Mononuclear cell (primary cell): ENCODE results near the gene ICOS. TPM values are rescaled to one million over a fixed set of nuclear protein-coding genes. Genes with fewer than 3 reads are reported as not detected.

Experiments
- H3K27me3 ChIP-seq: 2 replicates; pipeline ENCODE4 v1.6.0; 2011; ENCODE audit warnings: low read length, control low read depth; ENCODE audit not compliant: insufficient read depth
- H3K4me1 ChIP-seq: 2 replicates; pipeline ENCODE4 v1.5.1; 2011; ENCODE audit warnings: mild to moderate bottlenecking, low read length, control low read depth; ENCODE audit not compliant: insufficient read depth
- H3K4me3 ChIP-seq: 2 replicates; pipeline ENCODE4 v1.5.1; 2011; ENCODE audit warnings: mild to moderate bottlenecking, low read length, moderate library complexity
- H3K9me3 ChIP-seq: 2 replicates; pipeline ENCODE4 v1.5.1; 2011; ENCODE audit warnings: low read depth, mild to moderate bottlenecking, control low read depth, low read length
- total RNA-seq: library from RNA; depleted of rRNA; stranded (reverse); fragments of >200 nt; gene quantifications from one replicate; pipeline ENCODE4 v1.2.3, GENCODE V29; 2012

The ICOS gene
- total RNA-seq, 1 donor: 111 TPM

DNA sequence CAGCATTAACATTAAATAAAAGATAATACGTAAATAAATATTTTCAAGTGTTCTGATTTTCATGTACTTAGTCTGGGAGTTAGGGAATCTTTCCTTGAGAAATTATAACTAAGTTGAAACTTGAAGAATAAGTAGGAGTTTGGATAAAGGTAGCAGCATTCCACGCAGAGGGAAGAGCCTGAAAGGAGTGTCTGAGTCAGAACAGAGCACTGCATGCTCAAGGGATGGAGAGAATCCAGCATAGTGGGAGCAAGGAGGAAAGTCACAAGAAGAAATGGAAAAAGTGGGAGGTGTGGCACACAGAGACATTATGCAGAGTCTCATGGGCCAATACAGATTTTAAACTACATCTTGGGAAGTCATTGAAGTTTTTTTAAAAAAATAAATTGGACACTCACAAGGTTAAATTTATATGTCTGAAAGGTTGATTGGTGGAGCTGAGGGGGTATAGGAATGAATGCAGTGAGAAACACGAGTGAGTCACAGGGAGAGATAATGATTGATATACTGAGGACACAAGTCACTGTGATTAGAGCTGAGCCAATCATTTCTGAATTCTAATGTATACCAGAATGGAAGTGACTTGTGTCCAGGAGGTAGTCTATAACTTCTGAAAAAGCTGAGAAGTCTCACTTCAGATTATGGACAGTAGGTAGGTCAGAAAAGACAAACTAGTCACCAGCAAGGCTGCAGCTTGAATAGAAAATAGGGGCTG is 66.9 kb downstream of the ICOS start:
- Histone ChIP-seq H3K4me3 (no peak overlapping the region), H3K27me3 (no peaks in the 10 kb centered on the region), H3K9me3 (no peaks in the 10 kb centered on the region), H3K4me1 (peaks cover 16% of the 10 kb centered on the region)

GRCh38 chr2:204004912-204005311 is 68.3 kb downstream of the ICOS start:
- H3K4me1 ChIP-seq: peaks cover 8% of the 10 kb centered on the region
- H3K4me3 ChIP-seq: no peak overlapping the region
- H3K9me3 ChIP-seq: no peaks in the 10 kb centered on the region
- no peaks in the 10 kb centered on the region for H3K27me3 ChIP-seq

GRCh38 chr2:204005940-204006721 is 69.6 kb downstream of the ICOS start:
- H3K4me3 ChIP-seq: no peak overlapping the region
- H3K27me3 ChIP-seq: no peaks in the 10 kb centered on the region
- H3K9me3 ChIP-seq: no peaks in the 10 kb centered on the region
- peaks cover 3% of the 10 kb centered on the region for H3K4me1 ChIP-seq

DNA sequence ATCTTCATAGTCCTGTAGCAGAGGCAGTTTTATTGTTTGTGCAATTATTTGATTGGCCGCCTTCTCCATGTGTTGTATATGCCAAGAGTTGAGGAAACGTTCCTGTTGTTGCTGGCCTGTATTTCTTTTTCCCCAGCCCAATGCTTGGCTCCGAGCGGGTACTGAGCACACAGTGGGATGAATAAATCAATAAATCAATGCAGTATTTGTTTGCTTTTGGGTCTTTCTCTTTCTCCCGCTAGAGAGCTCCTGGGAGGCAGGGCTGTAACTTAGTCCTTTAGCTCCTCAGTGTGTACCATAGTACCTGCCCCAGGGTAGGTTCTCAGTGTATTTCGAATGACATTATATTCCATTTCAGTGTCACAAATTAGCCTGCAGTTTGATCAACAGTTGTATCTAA is 71.8 kb downstream of the ICOS start:
- Histone ChIP-seq H3K27me3 (no peaks in the 10 kb centered on the region), H3K4me1 (no peaks in the 10 kb centered on the region), H3K9me3 (no peaks in the 10 kb centered on the region), H3K4me3 (no peak overlapping the region)

DNA sequence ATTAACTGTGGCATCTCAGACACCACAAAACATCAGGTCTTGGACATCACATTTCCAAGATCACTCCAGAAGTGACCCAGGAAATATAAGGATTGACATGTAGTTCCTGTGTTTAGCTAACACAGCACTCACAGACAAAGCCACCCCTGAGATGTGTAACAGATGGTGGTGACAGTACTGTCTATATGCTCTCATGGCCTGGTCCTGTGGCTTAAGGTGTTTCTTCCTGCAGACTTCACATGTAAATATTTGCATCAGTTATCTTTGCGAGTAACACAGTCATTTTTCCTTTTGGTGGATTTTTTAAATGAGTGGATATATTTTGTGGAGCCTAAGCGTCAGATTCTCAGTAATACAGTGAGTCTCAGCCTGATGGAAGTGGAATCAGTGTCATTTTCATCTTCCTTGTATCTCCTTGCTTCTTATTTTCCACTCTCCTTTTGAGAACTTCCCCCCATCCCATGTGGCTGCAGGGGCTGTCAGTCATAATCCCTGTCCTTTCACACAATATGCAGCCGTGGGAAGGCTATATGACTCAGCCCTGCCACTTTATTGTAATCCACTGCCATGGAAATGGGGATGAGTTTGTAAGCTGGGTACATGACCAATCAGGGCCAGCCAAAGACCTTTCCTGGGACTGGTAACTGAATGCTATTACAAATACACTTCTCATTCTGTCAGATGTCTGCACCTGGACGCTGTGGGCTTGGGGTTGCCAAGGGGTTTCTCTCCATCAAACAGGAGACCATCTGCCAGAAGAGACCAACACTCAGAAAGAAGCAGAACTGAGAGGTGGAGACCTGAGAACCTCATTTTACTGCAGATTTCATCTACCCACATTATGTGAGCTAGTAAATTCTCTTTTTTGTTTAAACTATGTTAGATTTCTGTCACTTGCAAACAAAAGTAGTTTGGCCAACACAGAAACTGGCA is 74.3 kb downstream of the ICOS start:
- H3K4me3 ChIP-seq: no peak overlapping the region
- no peaks in the 10 kb centered on the region for H3K27me3 ChIP-seq
- no peaks in the 10 kb centered on the region for H3K9me3 ChIP-seq
- no peaks in the 10 kb centered on the region for H3K4me1 ChIP-seq

Other genes starting within 250 kb of the ICOS start
- 85.3 TPM for gene CD28, start 230.1 kb upstream of the ICOS start, total RNA-seq
- 38.5 TPM for gene CTLA4, start 69.0 kb upstream of the ICOS start, total RNA-seq